NOMO-1 (cell line): Measurements from ENCODE around the gene ZFHX2.
A peak's percentile ranks its signal among the peaks of the same experiment; 100 is the strongest.
"Not testable (repeated sequence)": the region's sequence is repeated elsewhere in the genome, so short reads cannot be mapped to it uniquely, and the experiment has no call there.

Source experiments
- DNase-seq, 2 experiments: peaks; one replicate each; lab custom pipeline; 2025; ENCODE audit not compliant: unreplicated experiment in 2 of 2; lab: John Stamatoyannopoulos, UW

The ZFHX2 gene

DNA sequence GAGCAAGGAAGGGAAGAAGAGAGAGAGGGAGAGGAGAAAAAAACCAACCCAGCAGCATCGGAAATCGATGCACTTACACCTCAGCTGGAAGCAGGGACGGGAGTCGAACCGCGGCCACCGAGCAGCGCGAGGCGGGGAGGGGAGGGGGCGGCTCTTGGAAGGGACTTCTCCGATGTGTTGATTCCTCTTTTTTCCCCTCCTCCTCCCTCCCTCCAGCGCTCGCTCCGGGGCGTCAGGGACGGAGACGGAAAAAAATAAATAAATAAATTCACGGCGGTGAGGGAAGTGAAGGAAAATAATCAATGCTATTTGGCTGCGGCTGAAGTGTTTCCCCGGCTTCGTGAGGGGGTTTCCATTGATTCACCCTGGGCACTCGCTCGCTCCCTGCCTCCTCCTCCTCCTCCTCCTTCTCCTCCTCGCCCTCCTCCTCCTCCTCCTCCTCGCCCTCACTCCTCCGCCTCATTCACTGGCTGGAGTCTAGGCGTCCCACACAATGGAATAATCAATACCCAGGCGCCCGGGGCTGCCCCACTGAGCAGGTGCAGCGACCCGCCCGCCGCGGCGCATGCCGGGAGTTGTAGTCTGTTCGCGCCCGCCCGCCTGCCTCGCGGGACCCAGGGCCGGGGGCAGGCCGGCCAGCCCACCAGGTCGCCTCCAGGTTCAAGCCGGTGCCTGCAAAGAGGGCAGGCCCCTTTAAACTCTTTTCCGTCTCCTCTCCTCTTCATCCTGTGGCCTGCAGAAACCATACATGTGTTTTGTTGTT lies at the start of gene ZFHX2:
TSS of gene ZFHX2 (minus strand) at position 500 of the 763 bp plus-strand sequence. CDS start 16,440 bp downstream, outside the sequence.
- peak; percentile 53 to 57 for DNase-seq

DNA sequence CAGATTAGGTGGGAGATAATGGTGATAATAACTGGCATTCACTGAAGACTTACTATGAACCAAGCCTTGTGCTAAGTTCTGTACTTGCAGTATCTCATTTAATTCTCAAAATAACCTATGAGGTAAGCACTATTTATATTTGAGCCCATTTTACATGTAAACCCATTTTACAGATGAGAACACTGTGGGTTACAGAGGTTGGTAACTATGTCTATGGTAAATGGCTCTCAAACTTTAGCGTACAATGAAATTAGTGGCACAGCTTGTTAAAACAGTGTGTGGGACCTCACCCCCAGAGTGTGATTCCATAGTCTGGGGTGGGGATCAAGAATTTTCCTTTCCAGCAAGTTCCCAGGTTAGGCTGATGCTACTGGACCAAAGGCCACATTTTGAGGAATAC lies 49.2 kb upstream of the ZFHX2 start:
- no peak for DNase-seq

DNA sequence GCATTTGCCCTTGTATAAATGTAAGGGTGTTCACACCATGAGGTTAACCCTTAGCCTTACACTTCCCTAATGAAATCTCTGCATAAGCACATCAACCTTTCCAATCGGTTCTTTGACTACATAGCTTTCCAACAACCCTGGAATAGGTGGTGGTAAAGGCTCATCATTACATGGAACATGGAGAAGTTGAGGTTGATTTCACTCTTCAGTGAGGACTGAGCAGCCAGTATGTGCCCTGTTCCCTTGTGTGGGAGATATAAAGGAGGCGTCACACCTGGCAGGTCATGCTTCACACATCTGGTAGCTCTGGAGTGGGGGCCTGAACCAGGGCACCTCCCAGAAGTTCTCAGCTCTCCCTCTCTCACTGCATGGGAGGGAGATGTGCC lies 48.8 kb upstream of the ZFHX2 start:
- DNase-seq: no peak

DNA sequence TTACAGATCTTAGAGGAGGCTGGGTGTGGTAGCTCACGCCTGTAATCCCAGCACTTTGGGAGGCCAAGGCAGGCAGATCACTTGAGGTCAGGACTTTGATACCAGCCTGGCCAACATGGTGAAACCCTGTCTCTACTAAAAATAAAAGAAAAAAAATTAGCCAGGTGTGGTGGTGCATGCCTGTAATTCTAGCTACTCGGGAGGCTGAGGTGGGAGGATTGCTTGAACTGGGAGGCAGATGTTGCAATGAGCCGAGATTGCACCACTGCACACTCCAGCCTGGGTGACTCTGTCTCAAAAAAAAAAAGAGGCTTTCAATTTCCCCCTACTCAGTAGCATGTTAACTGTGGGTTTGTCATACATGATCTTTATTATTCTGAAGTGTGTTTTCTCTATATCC lies 42.6 kb upstream of the ZFHX2 start:
- not testable (repeated sequence) for DNase-seq

DNA sequence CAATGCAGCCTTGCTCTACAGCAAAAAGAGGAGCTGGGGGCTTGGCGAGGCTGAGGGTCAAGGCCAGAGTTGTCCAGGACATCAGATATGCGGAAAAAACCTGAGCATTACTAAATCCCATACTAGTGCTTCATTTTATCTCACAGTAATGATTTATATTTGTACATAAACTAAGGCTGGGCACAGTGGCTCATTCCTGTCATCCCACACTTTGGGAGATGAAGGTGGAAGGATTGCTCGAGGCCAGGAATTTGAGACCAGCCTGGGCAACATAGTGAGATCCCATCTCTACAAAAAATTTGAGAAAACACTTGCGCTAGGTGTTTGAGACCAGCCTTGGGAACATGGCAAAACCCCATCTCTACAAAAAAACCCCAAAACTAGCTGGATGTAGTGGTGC lies 38.6 kb upstream of the ZFHX2 start:
- DNase-seq: no peak

DNA sequence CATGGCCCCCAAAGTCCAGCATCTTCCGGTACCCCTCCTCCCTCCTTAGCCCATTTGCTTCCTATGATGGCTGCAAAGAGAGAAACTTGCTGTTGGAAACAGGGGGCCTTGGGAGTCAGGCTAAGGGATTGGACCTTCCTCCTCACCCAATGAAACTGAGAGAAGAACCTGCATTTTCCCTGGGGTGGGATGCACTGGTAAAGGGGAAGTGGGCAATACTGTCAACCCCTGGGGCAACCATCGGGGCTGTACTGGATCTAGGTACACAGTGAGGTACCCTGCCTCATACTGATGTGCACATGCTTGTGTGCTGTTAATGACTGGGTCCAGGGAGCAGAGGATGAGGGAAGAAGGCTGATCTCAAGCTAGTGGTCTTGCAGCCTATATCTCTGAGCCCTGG lies 38.0 kb upstream of the ZFHX2 start:
- DNase-seq: no peak

DNA sequence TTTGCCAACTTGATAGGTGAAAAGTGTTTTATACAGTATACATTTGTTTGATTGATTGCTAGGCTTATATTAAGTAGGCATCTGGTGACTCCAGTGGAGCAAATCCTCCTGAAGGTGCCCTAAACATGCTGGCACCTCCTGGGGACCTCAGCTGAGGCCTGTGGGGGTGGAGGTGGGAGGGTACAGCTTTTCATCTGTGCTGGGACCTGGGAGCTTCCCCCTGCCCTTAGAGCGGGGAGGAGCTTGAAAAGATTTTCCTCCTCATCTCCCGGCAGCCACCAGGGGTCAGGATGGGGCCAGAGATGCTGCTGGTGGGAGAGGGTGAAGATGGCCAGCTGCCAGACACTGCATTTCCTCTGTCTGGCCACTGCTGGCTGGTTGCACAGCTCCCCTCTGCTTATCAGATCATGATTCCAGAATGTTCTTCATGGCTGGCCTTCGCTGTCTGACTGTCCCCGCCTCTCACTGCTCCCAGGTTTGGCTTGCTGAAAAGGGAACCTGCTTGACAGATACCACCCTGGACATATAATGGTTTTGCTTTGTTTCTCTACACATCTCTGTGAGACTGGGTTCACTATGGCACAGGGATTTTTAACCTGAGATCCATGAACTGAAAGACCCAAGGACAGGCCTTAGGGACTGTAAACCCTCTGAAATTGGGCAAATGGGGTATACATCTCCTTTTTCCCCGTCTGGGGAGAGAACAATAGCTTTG lies 37.5 kb upstream of the ZFHX2 start:
- peak; percentile 68 to 74 for DNase-seq

DNA sequence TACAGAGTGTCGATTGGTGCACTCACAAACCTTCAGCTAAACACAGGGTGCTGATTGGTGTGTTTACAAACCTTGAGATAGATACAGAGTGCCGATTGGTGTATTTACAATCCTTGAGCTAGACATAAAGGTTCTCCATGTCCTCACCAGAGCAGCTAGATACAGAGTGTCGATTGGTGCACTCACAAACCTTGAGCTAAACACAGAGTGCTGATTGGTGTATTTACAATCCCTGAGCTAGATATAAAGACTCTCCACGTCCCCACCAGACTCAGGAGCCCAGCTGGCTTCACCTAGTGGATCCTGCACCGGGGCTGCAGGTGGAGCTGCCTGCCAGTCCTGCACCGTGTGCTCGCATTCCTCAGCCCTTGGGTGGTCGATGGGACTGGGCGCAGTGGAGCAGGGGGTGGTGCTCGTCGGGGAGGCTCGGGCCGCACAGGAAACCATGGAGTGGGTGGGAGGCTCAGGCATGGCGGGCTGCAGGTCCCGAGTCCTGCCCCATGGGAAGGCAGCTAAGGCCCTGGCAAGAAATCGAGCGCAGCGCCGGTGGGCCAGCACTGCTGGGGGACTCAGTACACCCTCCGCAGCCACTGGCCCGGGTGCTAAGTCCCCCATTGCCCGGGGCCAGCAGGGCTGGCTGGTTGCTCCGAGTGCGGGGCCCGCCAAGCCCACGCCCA lies 33.1 kb upstream of the ZFHX2 start:
- not testable (repeated sequence) for DNase-seq

DNA sequence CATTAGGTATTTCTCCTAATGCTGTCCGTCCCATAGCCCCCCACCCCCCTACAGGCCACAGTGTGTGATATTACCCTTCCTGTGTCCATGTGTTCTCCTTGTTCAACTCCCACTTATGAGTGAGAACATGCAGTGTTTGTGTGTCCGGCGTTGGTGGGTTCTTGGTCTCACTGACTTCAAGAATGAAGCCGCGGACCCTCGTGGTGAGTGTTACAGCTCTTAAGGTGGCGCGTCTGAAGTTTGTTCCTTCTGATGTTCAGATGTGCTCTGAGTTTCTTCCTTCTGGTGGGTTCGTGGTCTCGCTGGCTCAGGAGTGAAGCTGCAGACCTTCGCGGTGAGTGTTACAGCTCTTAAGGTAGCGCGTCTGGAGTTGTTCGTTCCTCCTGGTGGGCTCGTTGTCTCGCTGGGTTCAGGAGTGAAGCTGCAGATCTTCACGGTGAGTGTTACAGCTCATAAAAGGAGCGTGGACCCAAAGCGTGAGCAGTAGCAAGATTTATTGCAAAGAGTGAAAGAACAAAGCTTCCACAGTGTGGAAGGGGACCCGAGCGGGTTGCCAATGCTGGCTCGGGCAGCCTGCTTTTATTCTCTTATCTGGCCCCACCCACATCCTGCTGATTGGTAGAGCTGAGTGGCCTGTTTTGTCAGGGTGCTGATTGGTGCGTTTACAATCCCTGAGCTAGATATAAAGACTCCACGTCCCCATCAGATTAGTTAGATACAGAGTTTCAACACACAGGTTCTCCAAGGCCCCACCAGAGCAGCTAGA lies 32.4 kb upstream of the ZFHX2 start:
- not testable (repeated sequence) for DNase-seq

DNA sequence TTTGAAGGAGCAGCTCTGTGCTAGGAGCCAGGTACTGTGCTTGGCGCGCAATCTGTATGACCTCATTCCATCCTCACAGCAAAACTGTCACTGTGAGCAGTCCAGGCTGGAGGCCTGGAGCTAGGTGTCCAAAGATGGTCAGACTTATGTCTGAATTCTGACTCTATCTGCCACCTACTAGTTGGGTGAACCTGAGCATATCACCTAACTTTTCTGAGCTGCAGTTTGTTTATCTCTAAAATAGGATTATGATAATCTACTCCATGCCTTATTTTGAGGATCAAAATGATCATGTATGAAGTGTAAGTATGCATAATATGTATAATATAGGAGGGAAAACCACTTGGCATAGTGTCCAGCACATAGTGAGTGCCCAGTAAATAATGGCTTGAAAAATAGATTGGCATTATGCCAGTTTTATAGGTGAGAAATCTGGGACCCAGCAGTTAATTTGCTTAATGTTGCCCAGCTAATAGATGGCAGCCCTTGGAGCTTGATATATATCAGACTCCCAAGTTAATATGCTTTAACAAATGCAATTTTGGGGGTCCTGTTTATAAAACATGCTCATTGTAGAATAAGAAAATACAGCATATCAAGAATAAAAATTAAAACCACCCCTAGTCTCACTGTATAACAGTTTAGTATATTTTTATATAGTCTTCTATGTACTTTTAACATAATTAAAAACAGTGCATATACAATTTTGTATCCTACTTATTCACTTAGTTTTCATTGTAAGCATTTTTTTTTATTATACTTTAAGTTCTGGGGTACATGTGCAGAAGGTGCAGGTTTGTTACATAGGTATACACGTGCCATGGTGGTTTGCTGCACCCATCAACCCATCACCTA lies 31.6 kb upstream of the ZFHX2 start:
- no peak for DNase-seq

DNA sequence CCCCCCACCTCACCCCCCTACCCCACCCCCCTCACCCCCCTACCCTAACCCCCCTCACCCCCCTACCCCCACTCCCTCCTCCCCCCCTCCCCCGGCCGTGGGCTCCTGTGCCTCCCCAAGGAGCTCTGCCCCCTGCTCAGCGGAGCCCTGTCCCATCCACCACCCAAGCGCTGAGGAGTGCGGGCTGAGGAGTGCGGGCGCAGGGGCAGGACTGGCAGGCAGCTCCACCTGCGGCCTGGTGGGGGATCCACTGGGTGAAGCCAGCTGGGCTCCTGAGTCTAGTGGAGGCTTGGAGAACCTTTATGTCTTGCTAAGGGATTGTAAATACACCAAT lies 29.4 kb upstream of the ZFHX2 start:
- DNase-seq: no peak

DNA sequence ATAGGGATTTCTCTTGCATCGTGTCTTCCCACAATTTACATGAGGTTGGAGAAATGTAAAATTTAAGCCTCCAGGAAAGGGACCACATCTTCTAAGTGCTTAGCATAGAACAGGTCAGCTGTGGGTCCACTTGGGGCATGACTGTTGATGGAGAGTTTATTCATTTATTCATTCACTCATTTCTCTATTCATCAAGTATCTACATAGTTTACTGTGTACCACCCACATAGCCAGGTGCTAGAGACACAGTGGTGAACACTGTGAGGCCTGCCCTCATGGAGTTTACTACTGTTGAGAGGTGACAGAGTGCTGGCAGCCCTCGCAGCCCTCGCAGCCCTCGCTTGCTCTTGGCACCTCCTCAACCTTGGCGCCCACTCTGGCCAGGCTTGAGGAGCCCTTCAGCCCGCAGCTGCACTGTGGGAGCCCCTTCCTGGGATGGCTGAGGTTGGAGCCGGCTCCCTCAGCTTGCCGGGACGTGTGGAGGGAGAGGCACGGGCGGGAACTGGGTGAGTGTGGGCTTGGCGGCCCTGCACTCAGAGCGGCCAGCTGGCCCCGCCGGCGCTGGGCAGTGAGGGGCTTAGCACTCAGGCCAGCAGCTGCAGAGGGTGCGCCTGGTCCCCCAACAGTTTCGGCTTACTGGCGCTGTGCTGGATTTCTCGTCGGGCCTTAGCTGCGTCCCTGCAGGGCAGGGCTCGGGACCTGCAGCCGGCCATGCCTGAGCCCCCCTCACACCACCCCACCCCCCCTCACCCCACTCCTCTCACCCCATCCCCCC lies 28.8 kb upstream of the ZFHX2 start:
- no peak for DNase-seq

DNA sequence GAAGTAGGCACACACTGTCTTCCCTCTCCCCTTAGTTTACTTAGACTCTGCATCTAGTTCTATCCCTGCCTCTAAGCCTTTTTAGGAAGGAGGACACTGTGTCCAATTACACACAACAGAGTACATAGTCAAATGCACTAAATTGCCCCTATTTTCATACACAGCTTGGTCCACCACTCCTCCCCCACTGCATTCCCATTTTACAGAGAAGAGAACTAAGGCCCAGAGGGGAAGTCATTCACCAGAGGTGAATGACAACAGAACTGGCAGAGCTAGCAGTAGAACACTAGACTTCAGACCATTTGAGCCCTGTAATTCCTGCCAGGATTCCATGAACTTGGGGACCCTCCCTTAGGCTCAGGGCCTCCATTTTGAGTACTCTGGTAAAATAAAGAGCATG lies 28.2 kb upstream of the ZFHX2 start:
- DNase-seq: no peak

DNA sequence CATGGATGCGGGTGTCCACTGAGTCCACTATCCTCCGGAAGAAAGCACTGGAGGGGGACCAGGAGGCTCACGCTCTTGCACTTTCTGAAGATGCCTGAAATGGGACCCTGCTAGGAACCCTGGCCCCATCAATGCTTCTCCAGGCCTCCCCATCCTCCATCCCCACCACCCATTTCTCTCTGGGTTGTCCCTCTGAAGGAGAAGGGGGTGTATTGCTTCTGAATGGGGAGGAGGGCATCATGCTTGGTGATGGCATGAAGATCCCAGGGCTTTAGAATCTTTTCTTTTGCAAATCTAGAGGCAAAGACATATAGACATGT lies 27.7 kb upstream of the ZFHX2 start:
- no peak for DNase-seq

DNA sequence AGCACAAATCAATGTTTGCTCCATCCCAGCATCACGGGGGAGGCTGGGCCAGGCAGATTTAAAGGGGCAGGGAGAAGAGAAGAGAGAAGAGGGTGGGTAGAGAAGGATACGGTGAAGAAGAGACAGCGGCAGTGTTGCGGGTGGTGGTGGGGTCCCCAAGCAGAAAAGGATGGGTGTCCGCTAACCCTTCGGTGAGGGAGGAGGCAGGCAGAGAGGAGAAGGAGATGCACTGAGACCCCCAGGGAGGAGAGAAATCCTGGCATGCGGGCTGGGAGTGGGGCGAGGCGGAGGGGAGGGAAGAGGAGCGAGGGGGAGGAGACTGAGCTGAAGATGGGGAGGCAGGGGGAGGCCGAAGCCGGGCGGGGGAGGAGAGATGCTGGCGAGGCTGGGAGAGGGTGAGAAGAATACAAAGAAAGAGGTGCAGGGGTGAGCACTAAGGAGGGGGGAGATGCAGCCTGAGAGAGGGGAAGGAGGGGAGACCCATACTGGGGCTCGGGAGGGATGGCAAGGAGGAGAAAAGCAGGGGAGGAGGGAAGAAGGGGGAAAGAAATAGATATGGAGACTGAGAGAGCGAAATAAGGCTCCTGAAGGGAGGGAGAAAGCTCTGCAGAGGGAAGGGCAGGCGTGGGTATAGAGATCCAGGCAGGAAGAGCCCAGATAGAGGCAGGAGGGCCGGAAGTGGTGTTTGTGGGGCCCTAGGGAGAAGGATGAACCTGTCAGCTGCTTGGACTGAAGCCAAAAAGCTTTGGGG lies 27.2 kb upstream of the ZFHX2 start, which contains the start of gene JPH4:
TSS of gene JPH4 (minus strand) at position 231 of the 751 bp plus-strand sequence. CDS start 1,337 bp downstream, outside the sequence.
- DNase-seq: no peak

DNA sequence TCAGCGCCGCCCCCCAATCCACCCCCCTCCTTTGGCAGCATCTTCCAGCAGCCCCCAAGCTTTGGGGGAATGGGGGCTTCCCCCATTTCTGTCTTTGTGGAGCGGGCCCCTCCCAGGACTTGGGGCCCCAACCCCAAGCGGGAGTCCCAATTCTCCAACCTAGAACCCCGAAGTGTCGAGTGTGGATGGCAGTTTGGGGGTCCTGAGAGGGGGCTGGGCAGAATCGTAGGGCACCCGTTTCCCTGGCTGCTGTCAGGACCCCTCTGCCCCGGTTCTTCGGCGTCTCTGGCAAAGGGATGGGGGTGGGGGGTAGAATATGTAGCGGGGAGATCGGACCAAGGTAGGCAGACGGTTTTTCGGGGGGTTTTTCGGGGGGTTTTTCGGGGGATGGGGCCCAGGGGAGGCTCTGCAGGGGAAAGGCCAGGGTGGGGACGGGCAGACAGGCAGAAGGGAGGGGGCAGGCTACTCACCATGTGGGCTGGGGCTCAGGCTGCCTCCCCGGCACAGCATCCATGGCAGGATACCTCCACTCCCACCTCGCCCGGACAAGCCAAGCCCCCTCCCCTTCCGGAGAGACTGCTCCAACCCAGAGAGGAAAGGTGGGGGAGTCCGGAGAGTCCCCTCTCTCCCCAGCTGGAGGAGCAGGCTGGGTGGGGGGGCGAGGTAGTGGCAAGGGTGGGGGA lies 26.3 kb upstream of the ZFHX2 start:
- DNase-seq: no peak

DNA sequence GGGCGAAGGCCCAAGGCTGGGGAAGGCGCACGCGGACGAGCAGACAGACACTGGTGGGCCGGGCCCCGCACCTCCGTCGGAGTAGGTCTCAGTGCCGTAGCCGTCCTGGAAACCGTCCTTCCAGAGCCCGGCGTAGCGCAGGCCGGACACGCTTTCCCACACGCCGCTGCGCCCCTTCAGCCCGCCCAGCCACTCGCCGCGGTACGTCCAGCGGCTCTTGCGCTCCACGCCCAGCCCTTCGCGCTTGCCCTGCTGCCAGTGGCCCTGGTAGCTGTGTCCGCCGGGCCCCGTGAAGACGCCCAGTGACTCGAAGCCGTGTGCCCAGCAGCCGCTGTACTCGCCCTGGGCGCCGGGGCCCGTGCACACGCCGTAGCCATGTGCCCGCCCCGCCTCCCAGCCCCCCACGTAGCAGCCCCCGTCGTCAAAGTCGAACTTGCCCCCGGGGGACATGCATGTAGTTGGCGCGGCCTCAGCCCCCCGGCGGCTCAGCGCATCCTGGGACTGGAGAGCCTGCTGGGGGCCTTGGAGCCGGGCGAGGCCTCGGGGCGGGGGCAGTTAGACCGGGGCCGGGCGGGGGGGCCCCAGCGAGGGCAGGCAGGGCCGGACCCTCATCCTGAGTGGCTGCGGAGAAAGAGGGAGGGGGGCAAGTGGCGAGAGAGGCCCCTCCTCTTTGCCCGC lies 25.6 kb upstream of the ZFHX2 start:
- no peak for DNase-seq
